IPS DF 4.7 (cell line): ENCODE data around the gene SORCS2.
A peak's percentile ranks its signal among the peaks of the same experiment; 100 is the strongest.

Experiments used
- DNase-seq: peaks from one replicate; pipeline ENCODE4 v3.0.0-alpha.2; 2013; ENCODE audit warnings: low spot score; ENCODE audit errors: extremely low read depth

Gene SORCS2

GRCh38 chr4:7334521-7335275 lies 142.4 kb downstream of the SORCS2 start:
- DNase-seq: no peak

GRCh38 chr4:7335344-7336066 lies 143.2 kb downstream of the SORCS2 start:
- peak; percentile 58 for DNase-seq

GRCh38 chr4:7336067-7336569 lies 143.8 kb downstream of the SORCS2 start:
- no peak for DNase-seq

- no peak for DNase-seq
These were observed 144.4 kb downstream of the SORCS2 start for GRCh38 chr4:7336732-7337131.

- no peak for DNase-seq
These were observed 145.1 kb downstream of the SORCS2 start for GRCh38 chr4:7337196-7338058.

- no peak for DNase-seq
These were observed 145.7 kb downstream of the SORCS2 start for GRCh38 chr4:7338059-7338452.

GRCh38 chr4:7338876-7339623 lies 146.7 kb downstream of the SORCS2 start:
- DNase-seq: no peak

- no peak for DNase-seq
These were observed 147.6 kb downstream of the SORCS2 start for GRCh38 chr4:7339751-7340552.

GRCh38 chr4:7340553-7341433 lies 148.5 kb downstream of the SORCS2 start:
- no peak for DNase-seq

- no peak for DNase-seq
These were observed 149.3 kb downstream of the SORCS2 start for GRCh38 chr4:7341491-7342222.

GRCh38 chr4:7342223-7343080 lies 150.1 kb downstream of the SORCS2 start:
- no peak for DNase-seq

- no peak for DNase-seq
These were observed 150.8 kb downstream of the SORCS2 start for GRCh38 chr4:7343081-7343655.

- no peak for DNase-seq
These were observed 151.6 kb downstream of the SORCS2 start for GRCh38 chr4:7343950-7344349.

- DNase-seq: no peak
These were observed 152.4 kb downstream of the SORCS2 start for GRCh38 chr4:7344636-7345155.

GRCh38 chr4:7347981-7348380 lies 155.6 kb downstream of the SORCS2 start:
- DNase-seq: no peak

- DNase-seq: no peak
These were observed 156.9 kb downstream of the SORCS2 start for GRCh38 chr4:7348946-7349900.
